Keratinocyte (primary cell): ENCODE measurements around the gene NPSR1. TPM values are rescaled to one million over a fixed set of nuclear protein-coding genes. Genes with fewer than 3 reads are reported as not detected.
A peak's percentile ranks its signal among the peaks of the same experiment; 100 is the strongest.

Experiments used
- DNase-seq: peaks from one replicate; pipeline ENCODE4 v3.0.0-alpha.2; 2011; ENCODE audit warnings: low read depth, missing footprints, low spot score
- FAIRE-seq: peaks from 2 replicates; lab custom pipeline; 2011; peaks lifted over from hg19 to GRCh38; lab: Jason Lieb, UNC
- H2AFZ ChIP-seq: 2 replicates; pipeline ENCODE4 v1.6.0; 2012; ENCODE audit warnings: low read length, control low read depth, inconsistent platforms; ENCODE audit not compliant: control insufficient read depth
- H3K27ac ChIP-seq: 2 replicates; pipeline ENCODE4 v1.5.1; 2011; ENCODE audit warnings: low read length; ENCODE audit not compliant: control insufficient read depth, insufficient read depth
- H3K27me3 ChIP-seq: 3 replicates; pipeline ENCODE4 v1.6.0; 2011; ENCODE audit warnings: low read length; ENCODE audit not compliant: control insufficient read depth, insufficient read depth; ENCODE audit errors: extremely low read depth
- H3K36me3 ChIP-seq, 2 experiments: 2 replicates in 1 of 2; 3 replicates in 1 of 2; pipeline ENCODE4 v1.5.1; 2011; ENCODE audit warnings: low read length in 2 of 2, mild to moderate bottlenecking in 1 of 2; ENCODE audit not compliant: control insufficient read depth in 2 of 2, insufficient read depth in 2 of 2; ENCODE audit errors: extremely low read depth in 1 of 2
- H3K4me1 ChIP-seq: 3 replicates; pipeline ENCODE4 v1.5.1; 2011; ENCODE audit warnings: low read length; ENCODE audit not compliant: control insufficient read depth, insufficient read depth; ENCODE audit errors: extremely low read depth
- H3K4me2 ChIP-seq: 3 replicates; pipeline ENCODE4 v1.6.0; 2011; ENCODE audit warnings: low read depth, low read length; ENCODE audit not compliant: control insufficient read depth, insufficient read depth; ENCODE audit errors: extremely low read depth
- H3K4me3 ChIP-seq, 3 experiments: fragments of 200-600 bp in 1 of 3; sonication (generic) in 1 of 3; 2 replicates in 2 of 3; 3 replicates in 1 of 3; pipeline ENCODE4 v1.5.1; 2011 to 2016; ENCODE audit warnings: low read length in 3 of 3, mild to moderate bottlenecking in 3 of 3, control low read depth in 2 of 3, inconsistent platforms in 1 of 3, low read depth in 1 of 3, mixed read lengths in 1 of 3, mixed run types in 1 of 3, moderate library complexity in 1 of 3; ENCODE audit not compliant: control insufficient read depth in 2 of 3, insufficient read depth in 2 of 3; ENCODE audit errors: extremely low read depth in 1 of 3
- H3K79me2 ChIP-seq: 2 replicates; pipeline ENCODE4 v1.6.0; 2012; ENCODE audit warnings: low read length; ENCODE audit not compliant: control insufficient read depth, insufficient read depth
- H3K9ac ChIP-seq: 3 replicates; pipeline ENCODE4 v1.6.0; 2011; ENCODE audit warnings: low read length; ENCODE audit not compliant: control insufficient read depth, insufficient read depth; ENCODE audit errors: extremely low read depth
- H3K9me1 ChIP-seq: 3 replicates; pipeline ENCODE4 v1.6.0; 2011; ENCODE audit warnings: low read length; ENCODE audit not compliant: control insufficient read depth, insufficient read depth; ENCODE audit errors: extremely low read depth
- H3K9me3 ChIP-seq: 2 replicates; pipeline ENCODE4 v1.5.1; 2012; ENCODE audit warnings: low read depth, low read length; ENCODE audit not compliant: control insufficient read depth
- H4K20me1 ChIP-seq: 3 replicates; pipeline ENCODE4 v1.6.0; 2011; ENCODE audit warnings: low read length; ENCODE audit not compliant: control insufficient read depth, insufficient read depth; ENCODE audit errors: extremely low read depth
- CTCF ChIP-seq, 3 experiments: IDR thresholded peaks in 1 of 3; conservative IDR thresholded peaks in 1 of 3; optimal IDR thresholded peaks in 1 of 3; 2 replicates in 2 of 3; 3 replicates in 1 of 3; pipeline versions ENCODE3 to v1.5.1; 2011; ENCODE audit warnings: low read length in 3 of 3, mild to moderate bottlenecking in 3 of 3, moderate library complexity in 2 of 3, control low read depth in 1 of 3, inconsistent platforms in 1 of 3; ENCODE audit not compliant: insufficient read depth in 2 of 3; ENCODE audit errors: extremely low read depth in 1 of 3
- EZH2 ChIP-seq: IDR thresholded peaks from one replicate; pipeline ENCODE4 v1.6.1; 2012; ENCODE audit warnings: inconsistent platforms, mild to moderate bottlenecking, low read length, moderate library complexity
- dilution Hi-C: fragments of 300-500 bp; cut with MboI; formaldehyde crosslinking; loops from one replicate; pipeline ENCODE4 v1.7.0; 2020; ENCODE audit warnings: low sequenced_read_pairs; ENCODE audit not compliant: extremely low pct_ligation_motif_present
- polyA plus RNA-seq, 5 experiments: library from polyadenylated mRNA; depleted of rRNA in 3 of 5; stranded (reverse) in 3 of 5; stranded (forward) in 1 of 5; unstranded in 1 of 5; fragments of >200 nt; gene quantifications; 1 replicate in 1 of 5; 2 replicates in 3 of 5; 3 replicates in 1 of 5; pipeline versions ENCODE4 v1.2.1 to v1.2.3, GENCODE V29; 2011 to 2012; ENCODE audit warnings: missing spikeins in 2 of 5, low read depth in 1 of 5, low replicate concordance in 1 of 5

Gene NPSR1
- polyA plus RNA-seq, 1 donor (not counting 4 experiments of a cell fraction or from before 2014, with no cell fraction given): not detected

- no peak overlapping the region for H3K9ac ChIP-seq
- TF ChIP-seq EZH2: no peak
- peak; percentile 49 to 57 (median 55) for TF ChIP-seq CTCF (optimal IDR thresholded peaks at IDR 0.05 in 1 of 3, IDR thresholded peaks at IDR 0.05 in 1 of 3, conservative IDR thresholded peaks at IDR 0.05 in 1 of 3; ENCODE audit: extremely low read depth in 1 of 3, insufficient read depth in 2 of 3, low read length in 3 of 3)
- no peaks in the 10 kb centered on the region for H3K36me3 ChIP-seq
- no peak overlapping the region for H2AFZ ChIP-seq
- no peaks in the 10 kb centered on the region for H3K27me3 ChIP-seq
- dilution Hi-C loops: no loop called here
- H3K4me1 ChIP-seq: no peaks in the 10 kb centered on the region
- H3K27ac ChIP-seq: no peak overlapping the region
- no peak for DNase-seq
- no peak for FAIRE-seq
- no peak overlapping the region for H3K4me3 ChIP-seq
- no peaks in the 10 kb centered on the region for H3K79me2 ChIP-seq
- H3K9me3 ChIP-seq: no peaks in the 10 kb centered on the region
- no peaks in the 10 kb centered on the region for H3K9me1 ChIP-seq
- no peaks in the 10 kb centered on the region for H4K20me1 ChIP-seq
- no peak overlapping the region for H3K4me2 ChIP-seq
These were observed 17.8 kb downstream of the NPSR1 start for GRCh38 chr7:34675749-34676374.

- Histone ChIP-seq H3K79me2 (no peaks in the 10 kb centered on the region), H4K20me1 (no peaks in the 10 kb centered on the region), H2AFZ (no peak overlapping the region), H3K36me3 (no peaks in the 10 kb centered on the region), H3K9me1 (no peaks in the 10 kb centered on the region), H3K9me3 (no peaks in the 10 kb centered on the region), H3K4me2 (no peak overlapping the region), H3K4me3 (no peak overlapping the region), H3K4me1 (no peaks in the 10 kb centered on the region), H3K27me3 (no peaks in the 10 kb centered on the region), H3K9ac (no peak overlapping the region), H3K27ac (no peak overlapping the region)
- dilution Hi-C loops: no loop called here
- FAIRE-seq: no peak
- TF ChIP-seq EZH2: no peak
- no peak for TF ChIP-seq CTCF (optimal IDR thresholded peaks at IDR 0.05 in 1 of 3, IDR thresholded peaks at IDR 0.05 in 1 of 3, conservative IDR thresholded peaks at IDR 0.05 in 1 of 3; ENCODE audit: extremely low read depth in 1 of 3, insufficient read depth in 2 of 3, low read length in 3 of 3)
- DNase-seq: no peak
These were observed 19.5 kb downstream of the NPSR1 start for GRCh38 chr7:34677491-34677890.
